ENCODE measurements around the gene HP1BP3.

The HP1BP3 gene

GRCh38 chr1:20710469-20711284 lies 76.4 kb downstream of the HP1BP3 start:
- no peak for DNase-seq

GRCh38 chr1:20709868-20710267 lies 77.2 kb downstream of the HP1BP3 start:
- DNase-seq = no peak

- no peak for DNase-seq
These were observed 78.2 kb downstream of the HP1BP3 start for GRCh38 chr1:20708891-20709290.

GRCh38 chr1:20708057-20708456 lies 79.0 kb downstream of the HP1BP3 start:
- DNase-seq = no peak

GRCh38 chr1:20706841-20707240 lies 80.3 kb downstream of the HP1BP3 start:
- DNase-seq = no peak

- DNase-seq = no peak
These were observed 81.8 kb downstream of the HP1BP3 start for GRCh38 chr1:20705203-20705755.

- no peak for DNase-seq
These were observed 82.5 kb downstream of the HP1BP3 start for GRCh38 chr1:20704390-20705202.

GRCh38 chr1:20703124-20703756 lies 83.9 kb downstream of the HP1BP3 start:
- no peak for DNase-seq

GRCh38 chr1:20702416-20702815 lies 84.7 kb downstream of the HP1BP3 start:
- no peak for DNase-seq

- DNase-seq = no peak
These were observed 85.3 kb downstream of the HP1BP3 start for GRCh38 chr1:20701847-20702246.

GRCh38 chr1:20701446-20701845 lies 85.7 kb downstream of the HP1BP3 start:
- DNase-seq = no peak

- no peak for DNase-seq
These were observed 86.4 kb downstream of the HP1BP3 start for GRCh38 chr1:20700636-20701215.

- DNase-seq = no peak
These were observed 87.5 kb downstream of the HP1BP3 start for GRCh38 chr1:20699558-20699957.

- no peak for DNase-seq
These were observed 88.8 kb downstream of the HP1BP3 start for GRCh38 chr1:20698195-20698910.

GRCh38 chr1:20697563-20697962 lies 89.5 kb downstream of the HP1BP3 start:
- no peak for DNase-seq

GRCh38 chr1:20696397-20697333 lies 90.4 kb downstream of the HP1BP3 start:
- DNase-seq = peak; percentile 78

GRCh38 chr1:20695515-20695914 lies 91.6 kb downstream of the HP1BP3 start:
- no peak for DNase-seq

GRCh38 chr1:20693623-20694022 lies 93.5 kb downstream of the HP1BP3 start:
- DNase-seq = no peak

Data from stimulated activated CD4-positive, alpha-beta T cell treated with anti-CD3 and anti-CD28 coated beads, Interleukin-4, amount 100 ng/mL, for 1 hour (primary cell).